A673 (cell line): ENCODE results near the gene TEKT4.

Experiments used
- EZH2 ChIP-seq: fragments of 200-600 bp; sonication (generic); IDR thresholded peaks from 2 replicates; pipeline ENCODE4 v1.6.1; 2017; ENCODE audit warnings: borderline replicate concordance, low read depth, mild to moderate bottlenecking, mixed read lengths, antibody characterized with exemption, low read length; ENCODE audit not compliant: poor library complexity, severe bottlenecking
- TF ChIP-seq, protein P1 (sequence below): fragments of 300-800, 200-600 bp; sonication (generic); conservative IDR thresholded peaks from 2 replicates; pipeline ENCODE4 v1.5.1; 2017; ENCODE audit warnings: low read depth, mild to moderate bottlenecking, antibody characterized with exemption, low read length, moderate library complexity, mixed read lengths

DNA sequence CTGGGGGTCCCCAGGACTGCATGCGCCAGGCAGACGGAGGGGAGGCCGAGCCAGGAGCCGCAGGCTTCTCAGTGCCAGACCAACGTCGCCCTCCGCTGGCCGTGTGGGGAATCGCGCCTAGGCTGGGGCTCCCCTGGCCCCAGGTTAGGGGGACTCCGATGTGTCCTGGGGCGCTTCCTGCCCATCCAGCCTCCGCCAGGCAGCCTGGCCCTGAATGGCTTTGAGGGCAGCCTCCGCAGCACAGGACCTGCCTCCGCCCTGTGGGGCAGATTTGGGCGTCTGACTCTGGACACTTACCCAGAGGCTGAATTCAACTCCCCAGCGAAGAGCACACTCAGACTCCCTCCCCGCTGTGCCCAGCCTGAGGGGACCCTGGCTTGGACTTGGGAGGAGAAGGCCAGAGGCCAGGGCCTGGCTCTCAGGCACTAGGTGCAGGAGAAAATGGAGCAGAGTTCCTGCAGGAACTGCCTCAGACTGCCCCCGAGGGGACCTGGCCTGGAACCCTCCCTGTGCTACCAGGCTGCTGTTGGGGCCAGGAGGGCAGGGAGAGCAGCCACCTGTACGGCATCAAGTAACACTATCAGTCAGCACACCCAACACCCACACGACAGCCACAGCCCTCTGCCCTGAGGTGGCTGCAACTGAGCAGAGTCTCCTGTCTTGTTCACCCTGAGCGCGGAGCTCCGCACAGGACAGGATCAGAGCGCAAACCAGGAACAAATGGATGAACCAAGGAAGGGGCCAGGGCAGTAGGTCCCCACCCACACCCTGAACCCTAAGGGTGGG is 597 bp upstream of the TEKT4 start:
- TF ChIP-seq, protein P1, sequence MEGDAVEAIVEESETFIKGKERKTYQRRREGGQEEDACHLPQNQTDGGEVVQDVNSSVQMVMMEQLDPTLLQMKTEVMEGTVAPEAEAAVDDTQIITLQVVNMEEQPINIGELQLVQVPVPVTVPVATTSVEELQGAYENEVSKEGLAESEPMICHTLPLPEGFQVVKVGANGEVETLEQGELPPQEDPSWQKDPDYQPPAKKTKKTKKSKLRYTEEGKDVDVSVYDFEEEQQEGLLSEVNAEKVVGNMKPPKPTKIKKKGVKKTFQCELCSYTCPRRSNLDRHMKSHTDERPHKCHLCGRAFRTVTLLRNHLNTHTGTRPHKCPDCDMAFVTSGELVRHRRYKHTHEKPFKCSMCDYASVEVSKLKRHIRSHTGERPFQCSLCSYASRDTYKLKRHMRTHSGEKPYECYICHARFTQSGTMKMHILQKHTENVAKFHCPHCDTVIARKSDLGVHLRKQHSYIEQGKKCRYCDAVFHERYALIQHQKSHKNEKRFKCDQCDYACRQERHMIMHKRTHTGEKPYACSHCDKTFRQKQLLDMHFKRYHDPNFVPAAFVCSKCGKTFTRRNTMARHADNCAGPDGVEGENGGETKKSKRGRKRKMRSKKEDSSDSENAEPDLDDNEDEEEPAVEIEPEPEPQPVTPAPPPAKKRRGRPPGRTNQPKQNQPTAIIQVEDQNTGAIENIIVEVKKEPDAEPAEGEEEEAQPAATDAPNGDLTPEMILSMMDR: peak; percentile 71
- TF ChIP-seq EZH2: no peak
